GM19043 (cell line): ENCODE results near the gene UNC13D.
"Not testable (repeated sequence)": the region's sequence is repeated elsewhere in the genome, so short reads cannot be mapped to it uniquely, and the experiment has no call there.

ENCODE experiments used
- ATAC-seq: cut with Tn5 transposase; IDR thresholded peaks from one replicate; pipeline ENCODE4 v1.9.1; 2021; ENCODE audit warnings: low read depth; ENCODE audit not compliant: unreplicated experiment

The UNC13D gene

GRCh38 chr17:75822800-75823166 is 21.4 kb downstream of the UNC13D start:
- ATAC-seq: no peak

- ATAC-seq: no peak
Measured at GRCh38 chr17:75822119-75822799, 21.9 kb downstream of the UNC13D start.

GRCh38 chr17:75821552-75821951 is 22.7 kb downstream of the UNC13D start:
- no peak for ATAC-seq

GRCh38 chr17:75820094-75821080 is 23.8 kb downstream of the UNC13D start:
- no peak for ATAC-seq

- no peak for ATAC-seq
Measured at GRCh38 chr17:75819678-75820077, 24.5 kb downstream of the UNC13D start.

- no peak for ATAC-seq
Measured at GRCh38 chr17:75819116-75819515, 25.1 kb downstream of the UNC13D start.

GRCh38 chr17:75818326-75818885 is 25.8 kb downstream of the UNC13D start:
- ATAC-seq: no peak

- ATAC-seq: no peak
Measured at GRCh38 chr17:75817571-75817970, 26.6 kb downstream of the UNC13D start.

GRCh38 chr17:75816693-75817092 is 27.5 kb downstream of the UNC13D start:
- no peak for ATAC-seq

- no peak for ATAC-seq
Measured at GRCh38 chr17:75815399-75815798, 28.8 kb downstream of the UNC13D start.

- no peak for ATAC-seq
Measured at GRCh38 chr17:75814900-75815373, 29.3 kb downstream of the UNC13D start.

GRCh38 chr17:75814021-75814395 is 30.2 kb downstream of the UNC13D start:
- ATAC-seq: no peak

- no peak for ATAC-seq
Measured at GRCh38 chr17:75813081-75814020, 30.9 kb downstream of the UNC13D start.

- ATAC-seq: no peak
Measured at GRCh38 chr17:75812096-75813013, 31.8 kb downstream of the UNC13D start.

GRCh38 chr17:75811174-75811573 is 33.0 kb downstream of the UNC13D start:
- no peak for ATAC-seq

- not testable (repeated sequence) for ATAC-seq
Measured at GRCh38 chr17:75810756-75811155, 33.4 kb downstream of the UNC13D start.

GRCh38 chr17:75810216-75810615 is 34.0 kb downstream of the UNC13D start:
- no peak for ATAC-seq

- no peak for ATAC-seq
Measured at GRCh38 chr17:75809631-75810111, 34.5 kb downstream of the UNC13D start.
